ENCODE measurements around the gene MKNK1.
A peak's percentile ranks its signal among the peaks of the same experiment; 100 is the strongest.

The MKNK1 gene

GRCh38 chr1:46637444-46638083 lies 33.5 kb upstream of the MKNK1 start:
- no peak overlapping the region for H3K4me3 ChIP-seq (ENCODE audit: low read depth, low read length)
- no peak for TF ChIP-seq CTCF (IDR thresholded peaks at IDR 0.05; ENCODE audit: control insufficient read depth, extremely low read depth, insufficient read depth)
- no peak for DNase-seq (ENCODE audit: low read depth)

- no peak for TF ChIP-seq CTCF (IDR thresholded peaks at IDR 0.05; ENCODE audit: control insufficient read depth, extremely low read depth, insufficient read depth)
- DNase-seq (ENCODE audit: low read depth) = no peak
- H3K4me3 ChIP-seq (ENCODE audit: low read depth, low read length) = no peak overlapping the region
These were observed 31.1 kb upstream of the MKNK1 start for GRCh38 chr1:46635205-46635604.

- TF ChIP-seq CTCF (IDR thresholded peaks at IDR 0.05; ENCODE audit: control insufficient read depth, extremely low read depth, insufficient read depth) = peak; percentile 13; the same call in 1 of the 2 replicates
- H3K4me3 ChIP-seq (ENCODE audit: low read depth, low read length) = no peak overlapping the region
- DNase-seq (ENCODE audit: low read depth) = no peak
These were observed 26.7 kb upstream of the MKNK1 start for GRCh38 chr1:46630719-46631118.

GRCh38 chr1:46623743-46624644 lies 19.9 kb upstream of the MKNK1 start:
- no peak overlapping the region for H3K4me3 ChIP-seq (ENCODE audit: low read depth, low read length)
- no peak for DNase-seq (ENCODE audit: low read depth)
- no peak for TF ChIP-seq CTCF (IDR thresholded peaks at IDR 0.05; ENCODE audit: control insufficient read depth, extremely low read depth, insufficient read depth)

- TF ChIP-seq CTCF (IDR thresholded peaks at IDR 0.05; ENCODE audit: control insufficient read depth, extremely low read depth, insufficient read depth) = peak; percentile 78
- DNase-seq (ENCODE audit: low read depth) = no peak
- no peak overlapping the region for H3K4me3 ChIP-seq (ENCODE audit: low read depth, low read length)
These were observed 18.3 kb upstream of the MKNK1 start for GRCh38 chr1:46622344-46622743.

- H3K4me3 ChIP-seq (ENCODE audit: low read depth, low read length) = no peak overlapping the region
- DNase-seq (ENCODE audit: low read depth) = no peak
- no peak for TF ChIP-seq CTCF (IDR thresholded peaks at IDR 0.05; ENCODE audit: control insufficient read depth, extremely low read depth, insufficient read depth)
These were observed 17.9 kb upstream of the MKNK1 start for GRCh38 chr1:46621930-46622329.

Measured in LNCaP clone FGC (cell line).